MM.1S (cell line): Measurements from ENCODE around the gene PPIG.
"Not testable (repeated sequence)": the region's sequence is repeated elsewhere in the genome, so short reads cannot be mapped to it uniquely, and the experiment has no call there.

Experiments used
- DNase-seq: peaks from one replicate; pipeline ENCODE4 v3.0.0-alpha.2; 2015
- H2AFZ ChIP-seq: fragments of 300-600 bp; sonication (generic); 2 replicates; pipeline ENCODE4 v1.6.0; 2016; ENCODE audit warnings: antibody characterized with exemption, low read length
- H3F3A ChIP-seq: fragments of 300-600 bp; sonication (generic); 2 replicates; pipeline ENCODE4 v1.6.1; 2016; ENCODE audit warnings: mild to moderate bottlenecking, antibody characterized with exemption, low read length, moderate library complexity, mixed read lengths; ENCODE audit not compliant: insufficient read depth
- H3K27ac ChIP-seq: fragments of 300-600 bp; sonication (generic); 2 replicates; pipeline ENCODE4 v1.5.1; 2016; ENCODE audit warnings: mild to moderate bottlenecking, low read length
- H3K27me3 ChIP-seq: fragments of 300-600 bp; sonication (generic); replicated peaks from 2 replicates; pipeline ENCODE4 v1.6.0; 2016; ENCODE audit warnings: low read length; ENCODE audit not compliant: insufficient read depth
- H3K36me3 ChIP-seq: fragments of 300-600 bp; sonication (generic); replicated peaks from 2 replicates; pipeline ENCODE4 v1.6.1; 2016; ENCODE audit warnings: mild to moderate bottlenecking, low read length, mixed read lengths; ENCODE audit not compliant: insufficient read depth
- H3K4me1 ChIP-seq: fragments of 300-600 bp; sonication (generic); 2 replicates; pipeline ENCODE4 v1.6.1; 2016; ENCODE audit warnings: low read length, mixed read lengths
- H3K4me2 ChIP-seq: fragments of 300-600 bp; sonication (generic); 2 replicates; pipeline ENCODE4 v1.6.0; 2016; ENCODE audit warnings: low read depth, low read length
- H3K4me3 ChIP-seq: fragments of 300-600 bp; sonication (generic); 2 replicates; pipeline ENCODE4 v1.5.1; 2016; ENCODE audit warnings: low read length, mixed read lengths
- H3K79me2 ChIP-seq: fragments of 300-600 bp; sonication (generic); 2 replicates; pipeline ENCODE4 v1.6.1; 2016; ENCODE audit warnings: mixed run types, low read length, mixed read lengths
- H3K9ac ChIP-seq: fragments of 300-600 bp; sonication (generic); 2 replicates; pipeline ENCODE4 v1.6.1; 2016; ENCODE audit warnings: low read length, mixed read lengths
- H3K9me2 ChIP-seq: fragments of 300-600 bp; sonication (generic); replicated peaks from 2 replicates; pipeline ENCODE4 v1.6.1; 2016; ENCODE audit warnings: mild to moderate bottlenecking, low read length, mixed read lengths; ENCODE audit not compliant: insufficient read depth
- H3K9me3 ChIP-seq: fragments of 300-600 bp; sonication (generic); replicated peaks from 2 replicates; pipeline ENCODE4 v1.6.1; 2016; ENCODE audit warnings: mild to moderate bottlenecking, low read length, mixed read lengths; ENCODE audit not compliant: insufficient read depth
- H4K20me1 ChIP-seq: fragments of 300-600 bp; sonication (generic); 2 replicates; pipeline ENCODE4 v1.6.1; 2016; ENCODE audit warnings: mild to moderate bottlenecking, low read length, moderate library complexity, mixed read lengths; ENCODE audit not compliant: insufficient read depth
- CTCF ChIP-seq: fragments of 300-600 bp; sonication (generic); IDR thresholded peaks from 2 replicates; pipeline ENCODE4 v1.5.1; 2016; ENCODE audit warnings: antibody characterized with exemption, low read length, mixed read lengths
- EZH2 ChIP-seq: fragments of 300-600 bp; sonication (generic); optimal IDR thresholded peaks from 2 replicates; pipeline ENCODE3; 2017; ENCODE audit warnings: low read depth, mild to moderate bottlenecking, antibody characterized with exemption, low read length, mixed read lengths
- EZH2phosphoT487 ChIP-seq: fragments of 300-600 bp; sonication (generic); IDR thresholded peaks from 2 replicates; pipeline ENCODE4 v1.6.1; 2018; ENCODE audit warnings: antibody characterized with exemption, low read length

Gene PPIG

DNA sequence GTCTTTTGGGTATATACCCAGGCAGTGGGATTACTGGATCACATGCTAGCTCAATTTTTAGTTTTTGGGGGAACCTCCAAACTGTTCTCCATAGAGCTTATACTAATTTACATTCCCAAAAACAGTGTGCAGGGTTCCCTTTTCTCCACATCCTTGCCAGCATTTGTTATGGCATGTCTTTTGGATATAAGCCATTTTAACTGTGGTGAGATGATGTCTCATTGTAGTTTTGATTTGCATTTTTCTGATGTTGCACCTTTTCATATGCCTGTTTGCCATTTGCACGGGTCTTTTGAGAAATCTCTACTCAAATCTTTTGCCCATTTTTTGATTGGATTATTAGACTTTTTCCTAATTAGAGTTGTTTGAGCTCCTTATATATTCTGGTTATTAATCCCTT is 18.5 kb upstream of the PPIG start:
- peaks cover 34% of the 10 kb centered on the region for H3K79me2 ChIP-seq
- H3K4me2 ChIP-seq, result no peak overlapping the region
- H3K4me1 ChIP-seq, result no peaks in the 10 kb centered on the region
- no peaks in the 10 kb centered on the region for H3K27me3 ChIP-seq
- no peak overlapping the region for H3K4me3 ChIP-seq
- no peak overlapping the region for H3K27ac ChIP-seq
- no peak overlapping the region for H3K9ac ChIP-seq
- peaks cover 4% of the 10 kb centered on the region; the same call in 1 of the 2 replicates for H3F3A ChIP-seq
- no peaks in the 10 kb centered on the region for H3K9me2 ChIP-seq
- no peaks in the 10 kb centered on the region for H3K36me3 ChIP-seq
- DNase-seq, result no peak
- TF ChIP-seq EZH2 (no peak), EZH2phosphoT487 (no peak), CTCF (no peak)
- no peaks in the 10 kb centered on the region for H4K20me1 ChIP-seq
- no peaks in the 10 kb centered on the region for H3K9me3 ChIP-seq
- H2AFZ ChIP-seq, result no peak overlapping the region

DNA sequence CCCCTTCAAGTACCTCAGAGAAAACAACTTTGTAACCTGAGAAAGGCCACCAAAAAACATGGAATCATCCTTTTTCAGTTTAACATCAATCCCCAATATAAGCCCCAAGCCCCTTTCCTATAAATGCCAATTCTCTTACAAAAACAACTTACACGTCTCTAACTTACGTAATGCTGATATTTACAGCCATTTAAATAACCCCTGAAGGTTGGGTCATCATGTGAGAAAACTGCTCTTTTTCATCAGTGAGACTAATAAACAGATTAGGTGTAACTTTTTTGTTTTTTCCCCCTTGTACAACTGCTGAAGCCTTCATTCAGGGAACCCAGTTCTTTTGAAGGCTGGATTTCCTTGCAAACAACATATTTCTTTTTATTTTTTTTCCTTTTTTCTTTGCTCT is 14.2 kb upstream of the PPIG start:
- H3K4me2 ChIP-seq, result no peak overlapping the region
- H3K27me3 ChIP-seq, result no peaks in the 10 kb centered on the region
- no peak for TF ChIP-seq EZH2phosphoT487
- TF ChIP-seq EZH2, result no peak
- TF ChIP-seq CTCF, result no peak
- no peaks in the 10 kb centered on the region for H4K20me1 ChIP-seq
- no peak overlapping the region for H2AFZ ChIP-seq
- no peak overlapping the region for H3K9ac ChIP-seq
- peaks cover 59% of the 10 kb centered on the region for H3K79me2 ChIP-seq
- peaks cover 13% of the 10 kb centered on the region for H3F3A ChIP-seq
- H3K9me2 ChIP-seq, result no peaks in the 10 kb centered on the region
- no peak overlapping the region for H3K27ac ChIP-seq
- H3K36me3 ChIP-seq, result no peaks in the 10 kb centered on the region
- H3K4me1 ChIP-seq, result peaks cover 10% of the 10 kb centered on the region
- H3K4me3 ChIP-seq, result no peak overlapping the region
- DNase-seq, result no peak
- no peaks in the 10 kb centered on the region for H3K9me3 ChIP-seq

- not testable (repeated sequence) for H3K9me2 ChIP-seq, H3K27me3 ChIP-seq, H3K27ac ChIP-seq, H3K36me3 ChIP-seq, H3K4me1 ChIP-seq, H3K4me2 ChIP-seq, H2AFZ ChIP-seq, H4K20me1 ChIP-seq, DNase-seq, H3K9me3 ChIP-seq, H3K4me3 ChIP-seq, H3K9ac ChIP-seq
- peaks cover 13% of the 10 kb centered on the region for H3F3A ChIP-seq
- peaks cover 59% of the 10 kb centered on the region for H3K79me2 ChIP-seq
Measured at GRCh38 chr2:169570752-169571151, 13.4 kb upstream of the PPIG start.

- Histone ChIP-seq H3K36me3 (no peaks in the 10 kb centered on the region), H3K79me2 (peaks cover 59% of the 10 kb centered on the region), H3K4me1 (peaks cover 10% of the 10 kb centered on the region), H3F3A (peaks cover 13% of the 10 kb centered on the region), H2AFZ (no peak overlapping the region), H3K27ac (peak overlapping the region; percentile 56; the same call in 1 of the 2 replicates), H3K27me3 (no peaks in the 10 kb centered on the region), H3K9ac (peak overlapping the region; percentile 60; the same call in 1 of the 2 replicates), H3K4me3 (peak overlapping the region; percentile 76), H3K9me2 (no peaks in the 10 kb centered on the region), H3K4me2 (peak overlapping the region; percentile 84), H3K9me3 (no peaks in the 10 kb centered on the region), H4K20me1 (no peaks in the 10 kb centered on the region)
- DNase-seq, result peak; percentile 19
- TF ChIP-seq CTCF (no peak), EZH2 (no peak), EZH2phosphoT487 (no peak)
Measured at GRCh38 chr2:169571571-169571970, 12.6 kb upstream of the PPIG start.
